GM06990 (cell line): Measurements from ENCODE around the gene ZNF597.

Experiments used
- DNase-seq: peaks from one replicate; pipeline ENCODE4 v3.0.0-alpha.2; 2011; ENCODE audit not compliant: insufficient read length; ENCODE audit errors: extremely low read depth
- H3K27me3 ChIP-seq: replicated peaks from 2 replicates; pipeline ENCODE4 v1.6.0; 2011; ENCODE audit warnings: low read length; ENCODE audit not compliant: control insufficient read depth, insufficient read depth
- H3K36me3 ChIP-seq: 2 replicates; pipeline ENCODE4 v1.5.1; 2011; ENCODE audit warnings: low read length; ENCODE audit not compliant: control insufficient read depth, insufficient read depth
- H3K4me3 ChIP-seq: replicated peaks from 2 replicates; pipeline ENCODE4 v1.5.1; 2011; ENCODE audit warnings: low read depth, mild to moderate bottlenecking, control low read depth, low read length
- CTCF ChIP-seq: IDR thresholded peaks from 2 replicates; pipeline ENCODE4 v1.5.1; 2011; ENCODE audit warnings: low read length, control low read depth, mild to moderate bottlenecking, inconsistent platforms; ENCODE audit not compliant: insufficient read depth, poor library complexity, severe bottlenecking

The ZNF597 gene

GRCh38 chr16:3459401-3460090, 16.2 kb upstream of the ZNF597 start:
- Histone ChIP-seq H3K27me3 (no peaks in the 10 kb centered on the region), H3K36me3 (no peaks in the 10 kb centered on the region), H3K4me3 (peak overlapping the region; percentile 95)
- no peak for TF ChIP-seq CTCF
- DNase-seq, result no peak

DNA sequence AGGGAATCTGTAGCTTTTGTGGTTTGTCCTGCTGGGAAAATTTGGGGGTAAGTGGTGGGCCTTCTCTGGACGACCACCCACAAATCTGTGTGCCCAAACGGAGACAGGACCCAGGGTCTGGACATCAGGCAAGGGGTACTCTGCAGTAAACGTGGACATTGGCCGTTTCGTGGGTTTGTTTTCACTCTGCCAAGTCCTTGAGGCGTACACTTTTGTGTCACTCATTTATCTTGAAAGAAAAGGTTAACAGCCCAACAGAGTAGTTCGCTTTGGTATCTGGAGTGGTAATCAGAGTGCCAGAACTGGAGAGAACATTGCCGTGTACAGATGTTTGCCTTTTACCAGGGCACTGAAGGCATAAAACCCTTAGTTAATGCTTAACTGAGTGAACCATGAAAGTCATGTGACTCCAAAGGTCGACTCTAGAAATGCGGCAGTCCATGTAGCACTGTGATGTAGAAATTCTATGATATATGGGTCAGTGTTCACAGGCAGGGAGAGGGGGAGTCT, 15.6 kb upstream of the ZNF597 start:
- H3K36me3 ChIP-seq, result no peaks in the 10 kb centered on the region
- no peaks in the 10 kb centered on the region for H3K27me3 ChIP-seq
- TF ChIP-seq CTCF, result no peak
- H3K4me3 ChIP-seq, result peak overlapping the region; percentile 95
- no peak for DNase-seq

DNA sequence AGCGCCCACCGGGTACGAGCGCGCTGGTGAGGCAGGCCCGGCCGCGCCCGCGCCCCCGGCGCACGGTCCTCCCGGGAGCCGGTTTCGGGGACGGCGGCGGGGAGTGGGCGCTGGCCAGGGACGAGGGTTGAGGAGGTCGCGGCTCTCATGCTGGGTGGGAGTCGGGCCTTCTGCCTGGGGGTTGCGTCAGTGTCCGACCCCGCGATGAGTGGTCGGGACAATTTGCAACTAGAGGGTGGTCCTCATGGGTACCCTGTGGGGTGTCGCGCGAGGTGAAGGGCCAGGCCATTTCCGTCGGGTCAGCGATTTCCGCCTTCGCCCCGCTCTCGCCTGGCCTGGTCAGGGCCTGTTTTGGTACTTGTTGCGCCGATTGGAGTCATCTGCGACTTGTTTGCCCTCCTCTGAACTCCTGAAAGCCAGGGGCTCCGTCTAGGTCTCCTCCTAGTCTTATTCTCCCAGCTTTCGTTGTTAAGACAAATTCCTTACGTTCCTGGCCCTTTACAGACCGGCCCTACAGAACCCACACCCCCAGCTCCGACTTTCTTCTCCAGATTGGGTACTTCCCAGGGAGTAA, 15.1 kb upstream of the ZNF597 start:
- Histone ChIP-seq H3K4me3 (peak overlapping the region; percentile 95), H3K27me3 (no peaks in the 10 kb centered on the region), H3K36me3 (no peaks in the 10 kb centered on the region)
- TF ChIP-seq CTCF, result no peak
- DNase-seq, result peak; percentile 48

GRCh38 chr16:3457434-3458252, 14.3 kb upstream of the ZNF597 start:
- H3K27me3 ChIP-seq, result no peaks in the 10 kb centered on the region
- peak; percentile 45 for TF ChIP-seq CTCF
- DNase-seq, result peak; percentile 96
- H3K4me3 ChIP-seq, result peak overlapping the region; percentile 95
- H3K36me3 ChIP-seq, result no peaks in the 10 kb centered on the region

DNA sequence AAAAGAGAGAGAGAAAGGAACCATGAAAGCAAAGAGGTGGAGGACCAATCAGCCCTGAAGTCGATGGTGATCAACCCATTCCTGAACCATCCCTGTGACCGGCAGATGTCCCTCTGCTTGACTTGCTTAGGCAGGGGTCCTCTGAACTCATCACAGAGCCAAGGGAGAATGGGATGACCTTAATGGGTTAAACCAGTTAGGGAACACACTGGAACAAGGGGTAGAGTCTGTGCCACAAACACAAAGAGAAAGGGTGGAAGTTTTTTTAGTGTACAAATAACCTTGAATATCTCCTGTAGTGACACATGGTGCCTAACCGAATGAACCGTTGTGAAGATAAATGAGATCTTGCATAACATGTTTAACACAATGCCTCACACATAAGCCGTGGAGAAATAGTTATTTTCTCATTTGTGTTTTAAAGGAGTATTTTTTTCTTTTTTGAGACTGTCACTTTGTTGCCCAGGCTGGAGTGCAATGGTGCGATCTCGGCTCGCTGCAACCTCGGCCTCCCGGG, 11.4 kb upstream of the ZNF597 start:
- TF ChIP-seq CTCF, result no peak
- Histone ChIP-seq H3K36me3 (no peaks in the 10 kb centered on the region), H3K4me3 (no peak overlapping the region), H3K27me3 (no peaks in the 10 kb centered on the region)
- no peak for DNase-seq
